Measurements from ENCODE around the gene AATK.

DNA sequence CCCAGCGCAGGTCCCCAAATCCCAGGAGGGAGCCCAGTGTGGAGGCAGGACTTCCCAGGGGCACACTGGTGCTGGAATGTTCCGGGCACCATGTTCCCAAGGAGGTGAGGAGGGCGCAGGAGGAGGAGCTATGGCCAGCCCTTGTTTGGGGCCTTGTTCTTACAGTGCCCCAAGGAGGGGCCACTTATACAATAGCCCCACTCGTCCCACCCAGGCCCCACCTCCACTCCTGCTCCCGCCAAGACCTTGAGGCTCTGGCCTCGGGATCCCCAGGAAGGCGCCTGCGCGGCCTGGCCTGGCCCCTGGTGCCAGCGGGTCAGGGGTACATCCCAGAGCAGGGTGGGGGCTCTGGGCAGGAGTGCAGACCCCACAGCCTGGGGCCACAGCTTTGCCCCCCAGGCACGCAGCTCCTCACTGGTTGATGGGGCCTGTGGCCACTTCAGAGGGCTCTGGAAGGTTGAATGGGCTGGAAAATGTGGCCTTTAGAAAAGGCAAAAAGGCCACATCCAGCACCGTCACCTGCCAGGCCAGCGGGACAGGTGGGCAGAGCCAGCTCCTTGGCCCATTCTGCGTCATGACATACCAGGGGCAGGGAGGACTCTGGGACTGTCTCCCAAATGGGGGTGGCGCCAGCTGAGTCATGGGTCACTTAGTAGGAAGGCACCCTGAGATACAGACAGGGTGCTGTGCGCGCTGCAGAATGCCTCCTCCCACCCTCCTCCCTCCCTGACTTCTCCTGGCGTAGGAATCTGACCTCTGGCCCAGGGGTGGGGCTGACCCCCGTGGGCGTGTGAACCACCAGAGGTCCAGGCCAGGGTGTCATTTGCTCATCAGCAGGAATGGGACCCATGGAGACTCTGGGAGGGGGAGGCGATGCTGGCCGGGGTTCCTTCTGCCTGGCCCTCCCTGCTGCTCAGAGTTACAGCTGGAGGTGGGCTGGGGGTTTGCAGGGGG lies 33.0 kb downstream of the AATK start:
- TF ChIP-seq EZH2 (IDR thresholded peaks at IDR 0.05; ENCODE audit: borderline replicate concordance, low read length): no peak
- TF ChIP-seq, protein P1, sequence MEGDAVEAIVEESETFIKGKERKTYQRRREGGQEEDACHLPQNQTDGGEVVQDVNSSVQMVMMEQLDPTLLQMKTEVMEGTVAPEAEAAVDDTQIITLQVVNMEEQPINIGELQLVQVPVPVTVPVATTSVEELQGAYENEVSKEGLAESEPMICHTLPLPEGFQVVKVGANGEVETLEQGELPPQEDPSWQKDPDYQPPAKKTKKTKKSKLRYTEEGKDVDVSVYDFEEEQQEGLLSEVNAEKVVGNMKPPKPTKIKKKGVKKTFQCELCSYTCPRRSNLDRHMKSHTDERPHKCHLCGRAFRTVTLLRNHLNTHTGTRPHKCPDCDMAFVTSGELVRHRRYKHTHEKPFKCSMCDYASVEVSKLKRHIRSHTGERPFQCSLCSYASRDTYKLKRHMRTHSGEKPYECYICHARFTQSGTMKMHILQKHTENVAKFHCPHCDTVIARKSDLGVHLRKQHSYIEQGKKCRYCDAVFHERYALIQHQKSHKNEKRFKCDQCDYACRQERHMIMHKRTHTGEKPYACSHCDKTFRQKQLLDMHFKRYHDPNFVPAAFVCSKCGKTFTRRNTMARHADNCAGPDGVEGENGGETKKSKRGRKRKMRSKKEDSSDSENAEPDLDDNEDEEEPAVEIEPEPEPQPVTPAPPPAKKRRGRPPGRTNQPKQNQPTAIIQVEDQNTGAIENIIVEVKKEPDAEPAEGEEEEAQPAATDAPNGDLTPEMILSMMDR (conservative IDR thresholded peaks at IDR 0.05 in 1 of 2, IDR thresholded peaks at IDR 0.05 in 1 of 2; ENCODE audit: extremely low read depth in 1 of 2, insufficient read depth in 1 of 2, low read depth in 1 of 2, low read length in 2 of 2): no peak
